Left lobe of liver (tissue), 2 donors: ENCODE data around the gene CREG2. TPM values are rescaled to one million over a fixed set of nuclear protein-coding genes. Genes with fewer than 3 reads are reported as not detected.
"Not testable (repeated sequence)": the region's sequence is repeated elsewhere in the genome, so short reads cannot be mapped to it uniquely, and the experiment has no call there.

Experiments
- ATAC-seq: fragments of 200-7000 bp; cut with Tn5 transposase; one replicate; pipeline ENCODE4 v1.9.1; 2020; ENCODE audit warnings: mild to moderate bottlenecking, moderate library complexity
- DNase-seq: peaks from one replicate; pipeline ENCODE4 v3.0.0-alpha.2; 2020; ENCODE audit warnings: low spot score
- total RNA-seq: library from RNA; stranded (reverse); gene quantifications from one replicate; pipeline ENCODE4 v1.2.1, GENCODE V29; 2021
- donor health status: DM: no; HTN: no; CAD: no; lungs with moderate emphysema.
- donor health status: DM: no; HTN: yes; CAD: no.

CREG2 gene
- total RNA-seq, 1 donor from 2014 or later, result not detected

DNA sequence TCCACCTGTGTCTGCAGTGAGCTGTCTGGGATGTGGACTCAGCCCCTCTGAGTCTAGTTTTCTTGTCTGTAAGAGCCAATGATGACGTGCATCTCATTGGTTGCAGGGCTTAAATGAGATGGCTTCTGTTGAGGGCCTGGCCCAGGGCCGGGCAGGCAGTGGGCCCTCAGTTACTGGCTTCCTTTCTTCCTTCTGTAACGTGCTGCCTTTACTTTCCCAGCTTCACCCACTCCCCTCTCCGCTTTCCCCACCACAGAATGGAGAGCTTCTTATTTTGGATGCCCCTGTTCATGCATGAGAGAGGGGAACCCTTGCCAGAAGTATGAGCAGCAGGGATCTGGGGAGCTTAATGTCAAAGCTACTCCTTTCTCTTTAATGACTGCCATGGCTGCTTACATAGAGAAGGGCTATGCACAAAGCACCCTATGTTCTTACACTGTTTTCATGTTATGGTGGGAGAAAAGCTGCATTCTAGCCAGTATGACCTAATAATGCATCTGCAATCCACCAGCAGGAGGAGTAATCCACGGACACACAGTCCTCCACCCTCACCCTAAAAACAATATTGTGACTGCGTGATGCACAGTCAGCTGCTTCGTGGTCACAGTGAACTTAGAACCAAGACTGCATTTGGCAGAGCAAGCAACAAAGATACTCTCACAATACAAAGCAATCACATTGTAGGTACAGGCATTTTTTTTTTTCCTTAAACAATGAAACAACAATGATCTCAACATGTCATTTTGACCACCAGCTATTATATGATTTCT is 37.2 kb downstream of the CREG2 start:
- ATAC-seq (no peak), DNase-seq (no peak)

DNA sequence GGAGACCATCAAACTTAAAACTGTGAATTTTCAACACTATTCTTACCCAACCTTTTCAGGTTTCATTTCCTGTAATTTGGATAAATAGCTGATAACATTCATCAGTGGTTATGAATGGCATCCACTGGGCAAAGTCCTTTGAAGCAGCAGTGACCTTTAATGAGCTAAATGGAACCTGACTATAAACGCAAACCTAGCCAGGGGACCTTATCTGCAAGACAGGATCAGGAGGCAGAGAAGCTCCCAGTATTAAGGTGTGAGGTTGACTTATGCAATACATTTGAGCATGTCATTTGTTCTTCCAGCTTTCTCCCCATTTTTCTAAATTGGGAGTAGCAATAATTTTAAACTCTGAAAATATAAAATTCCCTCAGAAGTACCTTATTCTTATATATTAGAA is 38.4 kb downstream of the CREG2 start:
- ATAC-seq, result no peak
- no peak for DNase-seq

DNA sequence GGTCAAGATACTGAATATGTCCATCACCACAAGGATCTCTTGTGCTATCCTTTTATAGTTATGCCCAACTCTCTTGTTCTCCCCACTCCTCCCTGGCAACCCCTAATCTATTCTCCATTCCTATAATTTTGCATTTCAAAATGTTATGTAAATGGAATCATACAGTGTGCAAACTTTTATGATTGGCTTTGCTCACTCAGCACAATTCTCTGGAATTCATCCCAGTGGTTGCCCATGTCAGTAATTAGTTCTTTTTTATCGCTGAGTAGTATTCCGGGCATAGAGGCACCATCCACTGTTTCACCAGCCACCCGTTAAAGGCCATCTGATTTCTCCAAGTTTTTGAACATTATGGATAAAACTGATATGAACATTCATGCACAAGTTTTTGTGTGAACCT is 40.4 kb downstream of the CREG2 start:
- ATAC-seq (no peak), DNase-seq (no peak)

DNA sequence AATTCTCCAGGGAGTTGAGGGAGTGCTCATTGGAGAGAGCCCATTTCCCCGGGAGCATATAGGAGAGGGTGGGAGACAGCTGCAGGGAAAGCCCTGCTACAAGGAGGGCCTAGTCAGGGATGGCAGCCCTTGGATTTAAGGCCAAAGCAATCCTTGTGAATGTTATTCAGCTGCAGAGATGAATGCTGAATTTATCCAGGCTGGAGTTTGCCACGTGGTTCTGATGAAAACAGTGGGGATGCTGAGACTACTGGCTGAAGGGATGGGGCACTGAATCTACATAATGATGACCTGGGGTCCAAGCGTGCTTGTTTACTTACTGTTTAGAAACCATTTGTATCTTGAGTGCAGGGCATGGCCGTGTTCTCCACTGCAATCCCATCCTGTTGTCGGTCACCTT is 43.2 kb downstream of the CREG2 start:
- ATAC-seq (no peak), DNase-seq (no peak)

DNA sequence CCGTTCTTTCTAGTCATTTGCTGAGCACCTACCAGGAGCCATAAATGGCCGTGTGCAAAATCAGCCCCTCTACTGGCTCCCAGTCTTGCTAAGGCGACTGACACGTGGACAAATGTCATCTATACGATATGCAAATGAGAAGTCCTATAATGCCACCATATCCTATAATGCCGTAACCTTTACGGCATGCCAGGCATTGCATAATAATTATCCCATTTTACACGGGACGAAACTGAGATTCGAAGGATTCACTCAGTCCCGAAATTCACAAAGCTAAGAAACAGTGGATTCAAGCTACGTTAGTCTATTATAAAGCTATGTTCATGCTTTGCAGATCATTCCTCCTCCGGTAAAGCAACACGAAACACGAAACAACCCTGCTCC is 44.7 kb downstream of the CREG2 start:
- no peak for ATAC-seq
- no peak for DNase-seq

DNA sequence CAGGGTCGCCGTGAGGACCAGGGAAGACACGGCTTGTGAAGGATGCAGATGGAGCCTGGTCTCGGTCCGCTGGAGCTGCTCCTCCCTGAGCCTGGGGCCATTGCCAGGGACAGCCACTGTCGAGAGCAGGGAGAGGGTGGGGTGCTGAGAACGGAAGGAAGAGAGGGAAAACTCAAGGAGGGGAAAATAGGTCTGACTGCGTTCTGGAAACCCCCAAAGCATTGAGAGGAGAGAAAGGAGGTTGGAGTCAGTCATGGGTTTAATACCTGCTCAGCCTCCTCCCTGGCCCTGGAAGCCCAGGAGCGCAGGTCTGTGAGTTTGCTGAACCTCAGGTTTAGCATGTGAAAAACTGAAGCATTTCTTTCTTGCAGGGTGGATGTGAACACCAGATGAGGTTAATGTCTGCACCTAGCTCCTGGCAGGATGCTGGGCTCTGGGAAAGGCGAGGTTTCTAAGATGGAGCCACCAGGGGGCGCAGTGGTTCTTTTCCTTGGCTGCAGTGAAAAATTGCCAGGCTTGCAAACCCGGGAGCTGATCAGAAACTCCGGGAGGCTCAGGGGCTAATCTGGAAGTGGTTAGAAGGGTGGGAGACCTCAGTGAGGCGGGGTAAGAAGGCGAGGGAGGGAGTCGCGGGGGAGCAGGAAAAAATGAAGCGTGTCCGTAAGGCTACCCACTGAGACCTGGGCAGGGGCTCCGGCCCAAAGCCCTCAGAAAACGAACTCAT is 45.2 kb downstream of the CREG2 start:
- peak; percentile 73 for DNase-seq
- ATAC-seq, result peak; percentile 84

DNA sequence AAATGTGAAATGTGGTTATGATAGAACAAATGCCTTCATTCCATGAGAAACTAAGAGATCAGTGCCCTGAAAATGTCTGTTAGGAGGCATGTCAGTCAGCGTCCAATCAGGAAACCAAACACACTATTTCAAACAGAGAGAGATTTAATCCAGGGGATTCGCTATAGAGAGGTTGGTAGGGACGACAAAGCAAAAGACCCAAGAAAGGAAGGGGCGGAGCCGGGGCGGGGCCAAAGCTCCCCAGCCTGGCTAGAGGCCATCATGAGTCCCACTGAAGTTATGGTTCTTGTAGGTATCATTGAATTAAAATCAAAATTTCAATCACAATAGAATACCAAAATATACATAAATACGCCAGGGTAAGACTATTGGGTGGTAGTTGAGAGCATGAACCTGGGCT is 45.9 kb downstream of the CREG2 start:
- ATAC-seq (no peak), DNase-seq (no peak)

DNA sequence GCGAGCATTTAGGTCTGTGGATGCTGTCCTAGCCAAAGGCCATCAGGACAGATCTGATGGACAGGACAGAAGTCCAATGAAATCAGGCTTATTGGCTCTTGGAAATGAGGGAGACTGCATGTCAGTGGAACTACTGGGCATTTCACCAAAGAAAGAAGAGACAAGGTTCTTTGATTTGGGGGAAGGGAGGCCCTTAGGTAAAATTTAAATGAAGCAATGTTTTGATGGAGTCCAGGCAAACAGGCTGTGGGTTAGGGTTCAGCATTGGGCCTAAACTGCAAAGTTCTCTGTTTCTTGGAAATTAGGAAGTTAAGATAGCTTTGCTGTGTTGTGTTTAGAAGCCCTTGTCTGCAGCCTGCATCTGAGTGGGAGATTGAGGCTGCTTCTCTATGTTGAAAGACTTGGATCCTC is 47.2 kb downstream of the CREG2 start:
- ATAC-seq, result peak; percentile 91
- no peak for DNase-seq

DNA sequence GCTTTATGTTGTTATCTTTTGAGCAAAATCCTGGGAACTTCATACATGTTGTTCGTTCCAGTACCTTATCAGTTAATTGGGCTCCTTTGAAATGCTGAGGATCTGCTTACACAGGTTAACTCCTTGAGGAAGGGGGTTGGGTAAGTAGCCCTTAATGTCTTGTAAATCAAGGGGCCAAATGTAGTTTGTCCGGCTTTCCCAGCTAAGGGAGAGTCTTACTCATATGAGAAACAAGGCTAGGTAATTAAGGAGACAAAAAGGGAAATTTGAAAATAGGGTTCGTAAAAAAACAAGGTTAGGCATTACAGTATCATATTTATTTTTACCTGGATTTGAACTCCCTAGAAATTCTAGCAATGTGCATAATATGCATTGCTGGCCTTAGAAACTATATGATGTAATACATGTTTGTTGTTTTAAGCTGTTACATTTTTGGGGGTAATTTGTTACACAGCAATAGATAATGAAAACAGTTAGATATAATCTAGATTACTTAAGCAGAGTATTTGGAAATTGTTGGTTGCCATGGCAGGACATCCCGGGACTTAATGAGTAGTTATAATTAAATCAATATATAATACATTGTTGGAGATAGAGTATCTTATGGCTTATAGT is 47.9 kb downstream of the CREG2 start:
- ATAC-seq, result no peak
- no peak for DNase-seq

DNA sequence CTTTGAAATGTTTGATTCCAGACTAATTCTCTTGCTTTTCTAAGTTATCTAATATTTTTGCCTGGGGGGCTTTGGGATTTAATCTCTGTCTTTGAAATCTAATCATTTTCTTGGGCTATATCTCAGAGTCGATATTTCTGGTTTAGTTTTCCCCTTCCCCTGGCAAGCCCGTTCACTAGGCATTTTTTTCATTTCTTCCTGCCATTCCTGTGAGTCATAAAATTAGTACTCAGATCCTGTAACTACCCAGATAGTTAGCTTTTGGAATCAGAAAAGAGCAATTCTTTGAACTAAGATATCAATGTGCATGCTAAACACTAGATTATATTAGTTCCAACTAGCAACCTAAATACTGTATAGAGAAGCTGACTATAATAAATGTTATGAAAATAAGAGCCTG is 49.4 kb downstream of the CREG2 start:
- DNase-seq, result no peak
- ATAC-seq, result no peak

DNA sequence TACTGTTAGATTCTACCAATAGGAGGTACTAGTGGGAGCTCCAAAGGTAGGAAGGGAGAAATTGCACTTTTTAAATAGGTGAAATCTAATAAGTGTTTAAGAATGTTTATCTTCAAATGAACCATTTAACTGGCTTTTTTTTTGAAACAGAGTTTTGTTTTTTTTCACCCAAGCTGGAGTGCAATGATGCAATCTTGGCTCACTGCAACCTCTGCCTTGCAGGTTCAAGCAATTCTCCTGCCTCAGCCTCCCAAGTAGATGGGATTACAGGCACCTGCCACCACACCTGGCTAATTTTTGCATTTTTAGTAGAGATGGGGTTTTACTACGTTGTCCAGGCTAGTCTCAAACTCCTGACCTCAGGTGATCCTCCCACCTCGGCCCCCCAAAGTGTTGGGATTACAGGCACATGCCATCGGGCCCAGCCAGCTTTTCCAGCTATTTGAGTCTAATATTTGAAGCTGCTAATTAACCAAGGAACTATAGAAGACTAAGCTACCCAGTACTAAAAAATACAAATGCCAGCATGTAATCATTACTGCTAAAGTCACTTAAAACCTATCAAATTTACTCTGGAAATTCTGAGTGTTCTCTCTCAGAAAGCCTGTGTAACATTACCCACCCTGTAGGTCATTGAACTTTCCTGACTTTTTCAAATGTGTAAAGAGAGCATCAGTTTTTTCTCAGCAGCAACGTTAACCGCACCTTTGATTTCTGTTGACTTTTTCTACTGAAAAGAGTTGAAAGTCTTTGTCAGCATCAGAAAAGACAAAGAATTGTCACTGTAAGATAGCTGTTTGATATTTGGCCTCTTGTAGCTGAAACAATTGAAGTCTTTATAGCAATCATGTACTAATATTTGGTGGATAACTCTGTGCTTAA is 54.2 kb downstream of the CREG2 start:
- no peak for DNase-seq
- ATAC-seq, result no peak

DNA sequence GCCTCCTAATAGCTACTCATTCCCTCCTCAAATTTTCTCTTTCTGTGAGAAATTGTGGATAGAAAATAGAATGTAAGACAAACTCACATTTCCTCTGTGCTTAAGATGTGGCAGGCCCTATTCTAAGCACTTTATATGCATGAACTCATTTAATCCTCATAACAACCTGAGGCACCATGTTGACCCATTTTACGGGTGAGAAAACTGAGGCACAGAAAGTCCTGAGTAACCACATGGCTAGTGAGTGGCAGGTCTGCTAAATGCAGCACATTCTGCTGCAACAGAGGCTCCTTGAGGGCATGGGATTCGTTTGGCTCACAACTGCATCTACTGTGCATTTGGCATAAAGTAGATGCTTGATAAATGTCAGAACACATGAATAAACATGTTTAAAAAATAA is 56.1 kb downstream of the CREG2 start:
- DNase-seq (no peak), ATAC-seq (no peak)

DNA sequence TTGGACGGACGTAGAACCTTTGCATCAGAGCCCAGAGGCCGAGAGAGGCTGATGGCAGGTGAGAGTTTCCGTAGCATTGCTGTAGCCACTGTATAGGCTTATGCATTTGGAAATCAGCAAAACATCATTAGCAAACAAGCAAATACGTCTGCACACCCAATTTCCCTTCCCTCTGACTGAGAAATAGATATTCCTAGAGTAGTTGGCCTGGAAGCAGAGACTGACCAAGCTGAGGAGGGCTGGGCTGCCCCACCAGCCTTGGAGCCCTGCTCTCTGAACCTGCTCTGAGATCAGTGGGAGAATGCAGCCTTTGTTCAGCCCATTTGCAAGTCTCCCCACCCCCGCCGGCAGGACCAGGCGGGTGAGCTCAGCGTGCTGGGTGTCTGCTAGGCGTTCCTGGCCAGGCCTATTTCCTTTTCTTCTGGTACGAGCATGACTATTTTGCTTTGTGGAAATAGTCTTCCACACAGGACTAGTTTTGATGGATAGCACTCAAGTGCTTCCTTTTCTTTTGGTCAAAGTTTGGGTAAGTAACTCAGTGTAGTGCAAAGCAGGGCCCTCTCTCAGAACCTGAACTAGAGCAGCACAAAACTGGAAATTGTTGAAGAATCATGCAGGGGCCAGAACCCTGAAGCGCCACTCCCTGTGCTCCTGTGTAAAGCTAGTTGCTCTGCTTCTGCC is 56.9 kb downstream of the CREG2 start:
- ATAC-seq (peak; percentile 64), DNase-seq (no peak)

DNA sequence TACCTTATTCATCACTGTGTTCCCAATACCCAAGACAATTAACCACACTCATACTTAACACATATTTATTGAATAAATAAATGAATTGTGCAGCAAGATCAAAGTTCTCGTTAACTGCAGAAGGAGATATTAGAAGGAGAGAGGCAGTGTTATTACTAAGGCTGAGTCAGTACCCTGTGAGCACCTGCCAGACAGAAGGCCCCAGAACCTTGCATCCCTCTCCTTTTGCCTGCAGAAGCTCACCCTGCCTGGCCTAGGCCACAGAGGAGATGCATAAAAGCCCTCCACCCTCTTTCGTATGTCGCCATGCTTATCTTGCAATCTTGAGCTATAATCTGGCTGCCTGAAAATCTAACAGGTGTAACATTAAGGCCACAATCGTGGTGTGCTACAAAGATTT is 58.3 kb downstream of the CREG2 start:
- ATAC-seq, result no peak
- no peak for DNase-seq

DNA sequence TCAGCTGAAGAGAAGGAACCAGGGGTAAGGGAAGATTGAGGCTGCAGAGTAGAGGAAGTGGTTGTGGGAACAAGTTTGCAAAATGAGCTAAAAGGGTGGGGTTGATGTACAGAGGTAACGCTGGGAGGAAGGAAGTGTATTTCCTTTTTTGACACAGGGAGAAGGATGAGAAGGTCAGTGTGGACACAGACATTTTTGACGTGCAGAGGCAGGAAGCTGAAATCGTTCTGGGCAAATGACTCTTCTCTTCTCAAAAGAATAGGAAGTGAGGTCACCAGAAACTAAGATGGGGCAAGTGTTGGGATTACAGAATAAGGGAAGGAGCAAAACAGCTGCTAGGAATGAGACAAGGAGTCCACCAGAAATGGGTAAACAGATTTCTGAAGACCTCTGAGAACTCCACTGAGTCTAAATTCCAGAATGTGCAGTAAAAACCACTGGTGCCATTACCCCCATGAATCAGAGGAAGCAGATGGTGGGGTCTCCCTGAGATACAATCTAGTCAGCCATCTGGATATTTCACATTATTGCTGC is 58.8 kb downstream of the CREG2 start:
- ATAC-seq (peak; percentile 71), DNase-seq (no peak)

DNA sequence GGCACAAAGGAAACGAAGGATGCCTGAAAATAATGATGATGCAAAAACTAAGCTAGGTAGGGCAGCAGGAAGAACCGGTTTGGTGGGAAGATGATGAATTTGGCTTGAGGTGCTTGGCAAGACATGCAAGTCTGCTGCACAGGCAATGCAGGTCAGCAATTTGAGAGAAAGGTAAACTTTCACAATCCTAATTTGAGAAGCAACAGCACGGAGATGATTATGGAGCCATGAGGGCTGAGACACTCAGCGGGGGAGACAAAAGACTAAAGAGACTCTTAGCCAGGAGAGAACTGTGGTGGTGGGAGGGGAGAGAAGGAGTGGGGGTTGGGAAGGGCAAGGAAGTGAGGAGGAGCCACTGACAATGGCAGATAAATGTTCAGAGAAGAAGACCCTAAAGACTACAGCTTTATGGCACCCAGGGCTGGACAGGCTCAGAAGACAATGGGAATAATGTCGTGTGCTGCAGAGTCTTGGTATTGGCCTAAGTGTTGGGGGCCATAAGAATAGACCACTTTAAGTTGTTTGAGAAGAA is 59.4 kb downstream of the CREG2 start:
- no peak for DNase-seq
- ATAC-seq, result no peak

DNA sequence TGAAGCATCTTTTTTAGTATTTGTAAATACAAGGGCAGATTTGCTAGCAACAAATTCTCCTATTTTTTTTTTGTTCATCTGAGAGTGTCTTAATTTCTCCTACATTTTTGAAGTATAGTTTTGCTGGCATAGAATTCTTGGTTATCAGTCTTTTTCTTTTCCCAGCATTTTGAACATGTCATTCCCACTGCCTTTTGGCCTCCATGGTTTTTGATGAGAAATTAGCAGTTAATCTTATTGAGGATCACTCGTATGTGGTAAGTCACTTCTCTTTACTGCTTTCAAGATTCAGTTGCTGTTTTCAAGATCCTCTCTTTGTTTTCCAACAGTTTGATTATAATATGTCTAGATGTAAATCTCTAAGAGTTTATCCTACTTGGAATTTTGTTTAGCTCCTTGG is 61.9 kb downstream of the CREG2 start:
- no peak for ATAC-seq
- no peak for DNase-seq

DNA sequence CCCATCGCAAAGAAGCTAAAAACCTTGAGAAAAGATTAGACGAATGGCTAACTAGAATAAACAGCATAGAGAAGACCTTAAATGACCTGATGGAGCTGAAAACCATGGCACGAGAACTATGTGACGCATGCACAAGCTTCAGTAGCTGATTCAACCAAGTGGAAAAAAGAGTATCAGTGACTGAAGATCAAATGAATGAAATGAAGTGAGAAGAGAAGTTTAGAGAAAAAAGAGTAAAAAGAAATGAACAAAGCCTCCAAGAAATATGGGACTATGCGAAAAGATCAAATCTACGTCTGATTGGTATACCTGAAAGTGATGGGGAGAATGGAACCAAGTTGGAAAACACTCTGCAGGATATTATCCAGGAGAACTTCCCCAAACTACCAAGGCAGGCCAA is 70.7 kb downstream of the CREG2 start:
- ATAC-seq, DNase-seq: not testable (repeated sequence)

DNA sequence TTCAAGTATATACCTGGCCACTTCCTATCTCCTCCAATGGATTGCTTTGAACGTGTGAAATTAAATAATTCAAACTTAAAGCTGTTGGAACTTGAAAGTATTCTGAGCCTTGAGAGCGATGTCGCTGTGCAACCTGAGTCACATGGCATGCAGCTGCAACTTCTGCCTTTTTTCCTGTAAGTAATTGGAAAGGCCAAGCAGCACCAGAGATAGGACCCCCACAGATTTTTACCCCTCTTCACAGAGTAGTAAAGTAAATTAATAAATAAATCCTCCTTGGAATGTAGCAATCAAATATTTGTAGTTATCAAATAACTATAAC is 75.6 kb downstream of the CREG2 start:
- ATAC-seq (no peak), DNase-seq (no peak)
